Gastrocnemius medialis (tissue), 4 donors: Measurements from ENCODE around the gene GSAP.

ENCODE experiments used
- POLR2A ChIP-seq, 2 donors: fragments of 450-650 bp; IDR thresholded peaks; one replicate each; pipeline ENCODE4 v1.6.1; 2017; ENCODE audit warnings: antibody characterized with exemption in 2 of 2, mild to moderate bottlenecking in 2 of 2, moderate library complexity in 2 of 2
- TF ChIP-seq, protein P1 (sequence below), 5 experiments: fragments of 450-650 bp in 3 of 5; fragments of 200-600 bp in 2 of 5; sonication (generic) in 2 of 5; IDR thresholded peaks in 4 of 5; conservative IDR thresholded peaks in 1 of 5; 1 replicate in 4 of 5; 2 replicates in 1 of 5; pipeline ENCODE4 v1.5.1; 2016 to 2019; ENCODE audit warnings: antibody characterized with exemption in 5 of 5, mild to moderate bottlenecking in 3 of 5, moderate library complexity in 3 of 5

DNA sequence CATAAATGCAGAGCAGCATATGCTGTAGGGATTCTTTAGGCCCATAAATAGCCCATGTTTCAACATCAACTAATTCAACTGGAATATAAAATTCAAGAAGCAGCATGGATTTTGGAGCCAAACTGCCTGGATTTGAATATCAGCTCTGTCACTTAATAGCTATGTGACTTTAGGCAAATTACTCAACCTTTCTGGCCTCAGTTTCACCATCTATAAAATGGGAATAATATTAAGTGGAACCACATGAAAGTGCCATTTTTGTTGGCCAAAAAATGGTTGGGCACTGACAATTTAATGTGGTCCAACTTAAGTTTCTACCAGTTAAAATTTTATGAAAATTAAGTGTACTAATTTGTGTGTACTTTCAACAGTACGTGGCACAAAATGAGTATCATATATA lies 98.1 kb downstream of the GSAP start:
- TF ChIP-seq, protein P1, sequence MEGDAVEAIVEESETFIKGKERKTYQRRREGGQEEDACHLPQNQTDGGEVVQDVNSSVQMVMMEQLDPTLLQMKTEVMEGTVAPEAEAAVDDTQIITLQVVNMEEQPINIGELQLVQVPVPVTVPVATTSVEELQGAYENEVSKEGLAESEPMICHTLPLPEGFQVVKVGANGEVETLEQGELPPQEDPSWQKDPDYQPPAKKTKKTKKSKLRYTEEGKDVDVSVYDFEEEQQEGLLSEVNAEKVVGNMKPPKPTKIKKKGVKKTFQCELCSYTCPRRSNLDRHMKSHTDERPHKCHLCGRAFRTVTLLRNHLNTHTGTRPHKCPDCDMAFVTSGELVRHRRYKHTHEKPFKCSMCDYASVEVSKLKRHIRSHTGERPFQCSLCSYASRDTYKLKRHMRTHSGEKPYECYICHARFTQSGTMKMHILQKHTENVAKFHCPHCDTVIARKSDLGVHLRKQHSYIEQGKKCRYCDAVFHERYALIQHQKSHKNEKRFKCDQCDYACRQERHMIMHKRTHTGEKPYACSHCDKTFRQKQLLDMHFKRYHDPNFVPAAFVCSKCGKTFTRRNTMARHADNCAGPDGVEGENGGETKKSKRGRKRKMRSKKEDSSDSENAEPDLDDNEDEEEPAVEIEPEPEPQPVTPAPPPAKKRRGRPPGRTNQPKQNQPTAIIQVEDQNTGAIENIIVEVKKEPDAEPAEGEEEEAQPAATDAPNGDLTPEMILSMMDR (IDR thresholded peaks at IDR 0.05 in 4 of 5, conservative IDR thresholded peaks at IDR 0.05 in 1 of 5), result no peak
- no peak for TF ChIP-seq POLR2A (IDR thresholded peaks at IDR 0.05)
